HEK293 (cell line): ENCODE data around the gene RCOR1.

Experiments used
- CTCF ChIA-PET: fragments of 350-600 bp; formaldehyde crosslinking; extraction: SDS; loops from one replicate; lab custom pipeline; 2021; ENCODE audit warnings: antibody characterized with exemption; lab: Yijun Ruan, JAX
- POLR2A ChIA-PET: fragments of 300-600 bp; formaldehyde crosslinking; extraction: SDS; loops from one replicate; lab custom pipeline; 2020; ENCODE audit warnings: antibody characterized with exemption, inconsistent platforms; lab: Yijun Ruan, JAX
- H3K27ac ChIP-seq: fragments of 200-500 bp; sonication (Bioruptor generic); 2 replicates; pipeline ENCODE4 v1.5.1; 2014; ENCODE audit warnings: low read depth, low read length, control low read depth, inconsistent platforms; ENCODE audit errors: extremely low read depth
- H3K36me3 ChIP-seq, 2 experiments: fragments of 200-500 bp in 1 of 2; sonication (Bioruptor generic) in 1 of 2; 1 replicate in 1 of 2; 2 replicates in 1 of 2; pipeline ENCODE4 v1.5.1; 2014 to 2017; ENCODE audit warnings: inconsistent platforms in 2 of 2, low read length in 2 of 2; ENCODE audit not compliant: control insufficient read depth in 2 of 2, insufficient read depth in 1 of 2
- H3K4me1 ChIP-seq: fragments of 200-500 bp; sonication (Bioruptor generic); 2 replicates; pipeline ENCODE4 v1.5.1; 2014; ENCODE audit warnings: mild to moderate bottlenecking, low read length, inconsistent platforms; ENCODE audit not compliant: control insufficient read depth, insufficient read depth
- H3K4me3 ChIP-seq: 2 replicates; pipeline ENCODE4 v1.5.1; 2011; ENCODE audit warnings: low read depth, mild to moderate bottlenecking, control low read depth, low read length, moderate library complexity
- H3K9me3 ChIP-seq: fragments of 200-500 bp; sonication (Bioruptor generic); 2 replicates; pipeline ENCODE4 v1.5.1; 2014; ENCODE audit warnings: low read depth, low read length, inconsistent platforms; ENCODE audit not compliant: control insufficient read depth, insufficient read depth
- BCL11B ChIP-seq: fragments of 450-650 bp; formaldehyde crosslinking; IDR thresholded peaks from 2 replicates; pipeline ENCODE4 v1.5.1; 2016; ENCODE audit warnings: low read depth, missing biosample characterization, missing genetic modification characterization
- GFI1B ChIP-seq: fragments of 450-650 bp; formaldehyde crosslinking; IDR thresholded peaks from 2 replicates; pipeline ENCODE4 v1.5.1; 2016; ENCODE audit warnings: missing biosample characterization, missing genetic modification characterization
- KLF1 ChIP-seq: fragments of 450-650 bp; formaldehyde crosslinking; IDR thresholded peaks from 2 replicates; pipeline ENCODE4 v1.5.1; 2016; ENCODE audit warnings: missing biosample characterization, missing genetic modification characterization
- KLF16 ChIP-seq: fragments of 450-650 bp; formaldehyde crosslinking; IDR thresholded peaks from 2 replicates; pipeline ENCODE4 v1.5.1; 2017; ENCODE audit warnings: missing biosample characterization, missing genetic modification characterization
- KLF7 ChIP-seq: fragments of 450-650 bp; formaldehyde crosslinking; IDR thresholded peaks from 2 replicates; pipeline ENCODE4 v1.5.1; 2016; ENCODE audit warnings: missing biosample characterization, missing genetic modification characterization, borderline replicate concordance
- OSR2 ChIP-seq: fragments of 450-650 bp; formaldehyde crosslinking; IDR thresholded peaks from 2 replicates; pipeline ENCODE4 v1.5.1; 2016; ENCODE audit warnings: missing biosample characterization, missing genetic modification characterization
- ZBTB1 ChIP-seq: fragments of 450-650 bp; formaldehyde crosslinking; IDR thresholded peaks from 2 replicates; pipeline ENCODE4 v1.5.1; 2016; ENCODE audit warnings: missing biosample characterization, missing genetic modification characterization
- ZBTB20 ChIP-seq: fragments of 450-650 bp; formaldehyde crosslinking; IDR thresholded peaks from 2 replicates; pipeline ENCODE4 v1.5.1; 2016; ENCODE audit warnings: missing biosample characterization, missing genetic modification characterization
- ZNF112 ChIP-seq: fragments of 450-650 bp; formaldehyde crosslinking; IDR thresholded peaks from 2 replicates; pipeline ENCODE4 v1.5.0; 2017; ENCODE audit warnings: missing biosample characterization, missing genetic modification characterization
- ZNF501 ChIP-seq: fragments of 450-650 bp; formaldehyde crosslinking; IDR thresholded peaks from 2 replicates; pipeline ENCODE4 v1.5.1; 2016; ENCODE audit warnings: missing biosample characterization, missing genetic modification characterization
- ZNF521 ChIP-seq: fragments of 450-650 bp; formaldehyde crosslinking; IDR thresholded peaks from 2 replicates; pipeline ENCODE4 v1.5.1; 2017; ENCODE audit warnings: missing biosample characterization, mild to moderate bottlenecking, missing genetic modification characterization
- ZNF548 ChIP-seq: fragments of 450-650 bp; formaldehyde crosslinking; IDR thresholded peaks from 2 replicates; pipeline ENCODE4 v1.5.1; 2016; ENCODE audit warnings: missing biosample characterization, missing genetic modification characterization
- ZNF560 ChIP-seq: fragments of 450-650 bp; formaldehyde crosslinking; IDR thresholded peaks from 2 replicates; pipeline ENCODE4 v1.5.1; 2017; ENCODE audit warnings: missing biosample characterization, missing genetic modification characterization, borderline replicate concordance
- ZNF596 ChIP-seq: fragments of 450-650 bp; IDR thresholded peaks from 2 replicates; pipeline ENCODE4 v1.5.0; 2018; ENCODE audit warnings: missing biosample characterization, mild to moderate bottlenecking, missing genetic modification characterization, moderate library complexity
- ZNF600 ChIP-seq: fragments of 450-650 bp; formaldehyde crosslinking; IDR thresholded peaks from 2 replicates; pipeline ENCODE4 v1.5.1; 2016; ENCODE audit warnings: missing biosample characterization, missing genetic modification characterization
- ZNF624 ChIP-seq: fragments of 450-650 bp; formaldehyde crosslinking; IDR thresholded peaks from 2 replicates; pipeline ENCODE4 v1.5.1; 2017; ENCODE audit warnings: missing biosample characterization, missing genetic modification characterization
- ZNF837 ChIP-seq: fragments of 450-650 bp; formaldehyde crosslinking; IDR thresholded peaks from 2 replicates; pipeline ENCODE4 v1.5.1; 2016; ENCODE audit warnings: missing biosample characterization, missing genetic modification characterization
- TF ChIP-seq, protein P1 (sequence below): fragments of 450-650 bp; formaldehyde crosslinking; IDR thresholded peaks from 2 replicates; pipeline ENCODE4 v1.5.1; 2016; ENCODE audit warnings: missing biosample characterization, missing genetic modification characterization
- TF ChIP-seq, protein P2 (sequence below): fragments of 450-650 bp; formaldehyde crosslinking; IDR thresholded peaks from 2 replicates; pipeline ENCODE4 v1.5.1; 2016; ENCODE audit warnings: missing biosample characterization, missing genetic modification characterization, low read depth
- TF ChIP-seq, protein P3 (sequence below): fragments of 450-650 bp; formaldehyde crosslinking; conservative IDR thresholded peaks from 2 replicates; pipeline ENCODE4 v1.5.1; 2016; ENCODE audit warnings: low read depth, missing biosample characterization, missing genetic modification characterization
- TF ChIP-seq, protein P4 (sequence below): fragments of 450-650 bp; formaldehyde crosslinking; optimal IDR thresholded peaks from 2 replicates; pipeline ENCODE3; 2016; ENCODE audit warnings: missing biosample characterization, mild to moderate bottlenecking, missing genetic modification characterization
- TF ChIP-seq, protein P5 (sequence below): fragments of 450-650 bp; formaldehyde crosslinking; IDR thresholded peaks from 2 replicates; pipeline ENCODE4 v1.5.1; 2016; ENCODE audit warnings: missing biosample characterization, missing genetic modification characterization
- TF ChIP-seq, protein P6 (sequence below): fragments of 450-650 bp; IDR thresholded peaks from 2 replicates; pipeline ENCODE4 v1.5.1; 2018; ENCODE audit warnings: missing biosample characterization, mild to moderate bottlenecking, missing genetic modification characterization

The RCOR1 gene

DNA sequence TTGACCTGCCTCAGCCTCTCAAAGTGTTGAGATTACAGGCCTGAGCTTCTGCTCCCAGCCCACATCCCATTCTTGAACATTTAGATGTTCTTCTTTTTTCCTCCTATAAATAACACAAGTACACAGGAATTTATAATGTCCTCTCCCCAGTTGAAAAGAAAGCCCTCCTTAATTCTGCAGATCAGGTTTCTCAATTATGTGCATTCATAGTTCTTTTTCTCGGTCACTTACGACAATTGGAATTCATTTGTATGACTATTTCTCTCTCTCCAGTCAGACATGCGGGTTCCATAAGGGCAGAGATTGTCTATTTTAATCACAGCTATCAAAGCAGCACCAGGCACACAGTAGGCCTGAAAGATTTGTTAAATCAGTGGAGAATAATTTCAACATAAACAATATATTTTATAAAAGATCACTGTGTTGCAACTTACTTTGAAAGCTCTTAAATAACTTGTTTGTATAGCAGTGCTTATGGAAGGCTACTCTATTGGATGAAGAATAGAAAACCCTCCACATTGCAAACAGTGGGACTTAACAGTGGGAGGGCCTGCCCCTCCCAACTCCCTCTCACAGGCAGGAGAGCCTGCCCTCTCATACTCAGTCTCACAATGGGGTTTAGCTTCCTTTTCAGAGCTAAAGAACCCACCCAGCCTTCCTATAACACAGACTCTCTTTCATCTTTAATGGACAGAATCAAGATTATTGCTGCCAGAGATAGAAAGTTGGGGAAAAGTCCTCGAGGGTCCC lies 100.7 kb downstream of the RCOR1 start:
- H3K4me1 ChIP-seq = peaks cover 3% of the 10 kb centered on the region
- POLR2A ChIA-PET = no interaction called here
- CTCF ChIA-PET = interaction anchor here (0.6 to 3.4 kb wide), 18 partner anchors 12 to 412 kb away, joined by 3 to 21 read pairs (median 4); no protein-coding TSS in a partner anchor
- H3K27ac ChIP-seq = no peak overlapping the region
- H3K4me3 ChIP-seq = no peak overlapping the region
- no peaks in the 10 kb centered on the region for H3K9me3 ChIP-seq
- no peaks in the 10 kb centered on the region for H3K36me3 ChIP-seq
- TF ChIP-seq BCL11B (tag by site-specific recombination) = no peak
- TF ChIP-seq, protein P1, sequence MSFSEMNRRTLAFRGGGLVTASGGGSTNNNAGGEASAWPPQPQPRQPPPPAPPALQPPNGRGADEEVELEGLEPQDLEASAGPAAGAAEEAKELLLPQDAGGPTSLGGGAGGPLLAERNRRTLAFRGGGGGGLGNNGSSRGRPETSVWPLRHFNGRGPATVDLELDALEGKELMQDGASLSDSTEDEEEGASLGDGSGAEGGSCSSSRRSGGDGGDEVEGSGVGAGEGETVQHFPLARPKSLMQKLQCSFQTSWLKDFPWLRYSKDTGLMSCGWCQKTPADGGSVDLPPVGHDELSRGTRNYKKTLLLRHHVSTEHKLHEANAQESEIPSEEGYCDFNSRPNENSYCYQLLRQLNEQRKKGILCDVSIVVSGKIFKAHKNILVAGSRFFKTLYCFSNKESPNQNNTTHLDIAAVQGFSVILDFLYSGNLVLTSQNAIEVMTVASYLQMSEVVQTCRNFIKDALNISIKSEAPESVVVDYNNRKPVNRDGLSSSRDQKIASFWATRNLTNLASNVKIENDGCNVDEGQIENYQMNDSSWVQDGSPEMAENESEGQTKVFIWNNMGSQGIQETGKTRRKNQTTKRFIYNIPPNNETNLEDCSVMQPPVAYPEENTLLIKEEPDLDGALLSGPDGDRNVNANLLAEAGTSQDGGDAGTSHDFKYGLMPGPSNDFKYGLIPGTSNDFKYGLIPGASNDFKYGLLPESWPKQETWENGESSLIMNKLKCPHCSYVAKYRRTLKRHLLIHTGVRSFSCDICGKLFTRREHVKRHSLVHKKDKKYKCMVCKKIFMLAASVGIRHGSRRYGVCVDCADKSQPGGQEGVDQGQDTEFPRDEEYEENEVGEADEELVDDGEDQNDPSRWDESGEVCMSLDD = no peak
- TF ChIP-seq, protein P2, sequence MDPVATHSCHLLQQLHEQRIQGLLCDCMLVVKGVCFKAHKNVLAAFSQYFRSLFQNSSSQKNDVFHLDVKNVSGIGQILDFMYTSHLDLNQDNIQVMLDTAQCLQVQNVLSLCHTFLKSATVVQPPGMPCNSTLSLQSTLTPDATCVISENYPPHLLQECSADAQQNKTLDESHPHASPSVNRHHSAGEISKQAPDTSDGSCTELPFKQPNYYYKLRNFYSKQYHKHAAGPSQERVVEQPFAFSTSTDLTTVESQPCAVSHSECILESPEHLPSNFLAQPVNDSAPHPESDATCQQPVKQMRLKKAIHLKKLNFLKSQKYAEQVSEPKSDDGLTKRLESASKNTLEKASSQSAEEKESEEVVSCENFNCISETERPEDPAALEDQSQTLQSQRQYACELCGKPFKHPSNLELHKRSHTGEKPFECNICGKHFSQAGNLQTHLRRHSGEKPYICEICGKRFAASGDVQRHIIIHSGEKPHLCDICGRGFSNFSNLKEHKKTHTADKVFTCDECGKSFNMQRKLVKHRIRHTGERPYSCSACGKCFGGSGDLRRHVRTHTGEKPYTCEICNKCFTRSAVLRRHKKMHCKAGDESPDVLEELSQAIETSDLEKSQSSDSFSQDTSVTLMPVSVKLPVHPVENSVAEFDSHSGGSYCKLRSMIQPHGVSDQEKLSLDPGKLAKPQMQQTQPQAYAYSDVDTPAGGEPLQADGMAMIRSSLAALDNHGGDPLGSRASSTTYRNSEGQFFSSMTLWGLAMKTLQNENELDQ (tag by site-specific recombination) = no peak
- TF ChIP-seq KLF16 (tag by site-specific recombination) = no peak
- TF ChIP-seq ZBTB1 (tag by site-specific recombination) = no peak
- TF ChIP-seq, protein P3, sequence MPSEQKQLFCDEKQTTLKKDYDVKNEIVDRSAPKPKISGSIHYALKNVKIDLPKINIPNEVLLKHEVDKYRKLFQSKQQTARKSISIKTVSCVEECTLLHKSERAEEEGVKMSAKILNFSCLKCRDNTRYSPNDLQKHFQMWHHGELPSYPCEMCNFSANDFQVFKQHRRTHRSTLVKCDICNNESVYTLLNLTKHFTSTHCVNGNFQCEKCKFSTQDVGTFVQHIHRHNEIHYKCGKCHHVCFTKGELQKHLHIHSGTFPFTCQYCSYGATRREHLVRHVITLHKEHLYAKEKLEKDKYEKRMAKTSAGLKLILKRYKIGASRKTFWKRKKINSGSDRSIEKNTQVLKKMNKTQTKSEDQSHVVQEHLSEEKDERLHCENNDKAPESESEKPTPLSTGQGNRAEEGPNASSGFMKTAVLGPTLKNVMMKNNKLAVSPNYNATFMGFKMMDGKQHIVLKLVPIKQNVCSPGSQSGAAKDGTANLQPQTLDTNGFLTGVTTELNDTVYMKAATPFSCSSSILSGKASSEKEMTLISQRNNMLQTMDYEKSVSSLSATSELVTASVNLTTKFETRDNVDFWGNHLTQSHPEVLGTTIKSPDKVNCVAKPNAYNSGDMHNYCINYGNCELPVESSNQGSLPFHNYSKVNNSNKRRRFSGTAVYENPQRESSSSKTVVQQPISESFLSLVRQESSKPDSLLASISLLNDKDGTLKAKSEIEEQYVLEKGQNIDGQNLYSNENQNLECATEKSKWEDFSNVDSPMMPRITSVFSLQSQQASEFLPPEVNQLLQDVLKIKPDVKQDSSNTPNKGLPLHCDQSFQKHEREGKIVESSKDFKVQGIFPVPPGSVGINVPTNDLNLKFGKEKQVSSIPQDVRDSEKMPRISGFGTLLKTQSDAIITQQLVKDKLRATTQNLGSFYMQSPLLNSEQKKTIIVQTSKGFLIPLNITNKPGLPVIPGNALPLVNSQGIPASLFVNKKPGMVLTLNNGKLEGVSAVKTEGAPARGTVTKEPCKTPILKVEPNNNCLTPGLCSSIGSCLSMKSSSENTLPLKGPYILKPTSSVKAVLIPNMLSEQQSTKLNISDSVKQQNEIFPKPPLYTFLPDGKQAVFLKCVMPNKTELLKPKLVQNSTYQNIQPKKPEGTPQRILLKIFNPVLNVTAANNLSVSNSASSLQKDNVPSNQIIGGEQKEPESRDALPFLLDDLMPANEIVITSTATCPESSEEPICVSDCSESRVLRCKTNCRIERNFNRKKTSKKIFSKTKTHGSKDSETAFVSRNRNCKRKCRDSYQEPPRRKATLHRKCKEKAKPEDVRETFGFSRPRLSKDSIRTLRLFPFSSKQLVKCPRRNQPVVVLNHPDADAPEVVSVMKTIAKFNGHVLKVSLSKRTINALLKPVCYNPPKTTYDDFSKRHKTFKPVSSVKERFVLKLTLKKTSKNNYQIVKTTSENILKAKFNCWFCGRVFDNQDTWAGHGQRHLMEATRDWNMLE (tag by site-specific recombination) = no peak
- TF ChIP-seq GFI1B = no peak
- TF ChIP-seq, protein P4, sequence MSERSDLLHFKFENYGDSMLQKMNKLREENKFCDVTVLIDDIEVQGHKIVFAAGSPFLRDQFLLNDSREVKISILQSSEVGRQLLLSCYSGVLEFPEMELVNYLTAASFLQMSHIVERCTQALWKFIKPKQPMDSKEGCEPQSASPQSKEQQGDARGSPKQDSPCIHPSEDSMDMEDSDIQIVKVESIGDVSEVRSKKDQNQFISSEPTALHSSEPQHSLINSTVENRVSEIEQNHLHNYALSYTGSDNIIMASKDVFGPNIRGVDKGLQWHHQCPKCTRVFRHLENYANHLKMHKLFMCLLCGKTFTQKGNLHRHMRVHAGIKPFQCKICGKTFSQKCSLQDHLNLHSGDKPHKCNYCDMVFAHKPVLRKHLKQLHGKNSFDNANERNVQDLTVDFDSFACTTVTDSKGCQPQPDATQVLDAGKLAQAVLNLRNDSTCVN (tag by site-specific recombination) = no peak
- TF ChIP-seq ZBTB20 (tag by site-specific recombination) = no peak
- no peak for TF ChIP-seq ZNF112 (tag by site-specific recombination)
- TF ChIP-seq, protein P5, sequence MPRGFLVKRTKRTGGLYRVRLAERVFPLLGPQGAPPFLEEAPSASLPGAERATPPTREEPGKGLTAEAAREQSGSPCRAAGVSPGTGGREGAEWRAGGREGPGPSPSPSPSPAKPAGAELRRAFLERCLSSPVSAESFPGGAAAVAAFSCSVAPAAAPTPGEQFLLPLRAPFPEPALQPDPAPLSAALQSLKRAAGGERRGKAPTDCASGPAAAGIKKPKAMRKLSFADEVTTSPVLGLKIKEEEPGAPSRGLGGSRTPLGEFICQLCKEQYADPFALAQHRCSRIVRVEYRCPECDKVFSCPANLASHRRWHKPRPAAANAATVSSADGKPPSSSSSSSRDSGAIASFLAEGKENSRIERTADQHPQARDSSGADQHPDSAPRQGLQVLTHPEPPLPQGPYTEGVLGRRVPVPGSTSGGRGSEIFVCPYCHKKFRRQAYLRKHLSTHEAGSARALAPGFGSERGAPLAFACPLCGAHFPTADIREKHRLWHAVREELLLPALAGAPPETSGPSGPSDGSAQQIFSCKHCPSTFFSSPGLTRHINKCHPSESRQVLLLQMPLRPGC = no peak
- TF ChIP-seq ZNF501 (tag by site-specific recombination) = no peak
- no peak for TF ChIP-seq ZNF596
- TF ChIP-seq ZNF560 (tag by site-specific recombination) = no peak
- no peak for TF ChIP-seq KLF1 (tag by site-specific recombination)
- TF ChIP-seq ZNF837 (tag by site-specific recombination) = no peak
- no peak for TF ChIP-seq ZNF600 (tag by site-specific recombination)
- no peak for TF ChIP-seq ZNF521 (tag by site-specific recombination)
- no peak for TF ChIP-seq ZNF548
- TF ChIP-seq, protein P6, sequence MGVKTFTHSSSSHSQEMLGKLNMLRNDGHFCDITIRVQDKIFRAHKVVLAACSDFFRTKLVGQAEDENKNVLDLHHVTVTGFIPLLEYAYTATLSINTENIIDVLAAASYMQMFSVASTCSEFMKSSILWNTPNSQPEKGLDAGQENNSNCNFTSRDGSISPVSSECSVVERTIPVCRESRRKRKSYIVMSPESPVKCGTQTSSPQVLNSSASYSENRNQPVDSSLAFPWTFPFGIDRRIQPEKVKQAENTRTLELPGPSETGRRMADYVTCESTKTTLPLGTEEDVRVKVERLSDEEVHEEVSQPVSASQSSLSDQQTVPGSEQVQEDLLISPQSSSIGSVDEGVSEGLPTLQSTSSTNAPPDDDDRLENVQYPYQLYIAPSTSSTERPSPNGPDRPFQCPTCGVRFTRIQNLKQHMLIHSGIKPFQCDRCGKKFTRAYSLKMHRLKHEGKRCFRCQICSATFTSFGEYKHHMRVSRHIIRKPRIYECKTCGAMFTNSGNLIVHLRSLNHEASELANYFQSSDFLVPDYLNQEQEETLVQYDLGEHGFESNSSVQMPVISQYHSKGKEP = 0 out of 2 replicates have a peak, but pooled peaks have one; percentile 6
- no peak for TF ChIP-seq KLF7 (tag by site-specific recombination)
- no peak for TF ChIP-seq ZNF624 (tag by site-specific recombination)
- no peak for TF ChIP-seq OSR2 (tag by site-specific recombination)
